ENCODE data around the gene TOPBP1.

TOPBP1 gene

DNA sequence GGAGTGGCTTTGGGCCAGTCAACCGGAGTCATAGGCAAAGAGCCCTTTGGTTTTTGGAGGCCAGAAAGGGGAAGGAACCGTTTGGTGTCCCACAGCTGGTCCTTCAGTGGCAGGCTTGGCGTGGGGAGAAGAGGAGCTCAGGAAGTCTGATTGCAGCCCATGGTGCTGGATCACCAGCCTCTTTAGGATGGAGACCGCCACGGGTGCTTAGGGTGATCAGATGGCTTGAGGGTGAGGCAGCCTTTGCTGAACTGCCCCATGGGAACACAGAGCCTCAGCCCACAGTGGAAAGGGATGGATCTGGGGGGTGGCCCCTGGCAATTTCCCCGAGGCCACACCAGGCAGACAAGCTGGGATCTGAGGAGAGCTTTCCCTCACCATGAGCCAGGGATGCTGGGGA lies 38.6 kb upstream of the TOPBP1 start:
- Histone ChIP-seq H3K36me3 (ENCODE audit: insufficient read depth, low read length) (no peaks in the 10 kb centered on the region), H3K9me3 (ENCODE audit: insufficient read depth, low read length, severe bottlenecking) (no peaks in the 10 kb centered on the region), H3K4me3 (ENCODE audit: low read depth in 1 of 2, low read length in 2 of 2) (no peak overlapping the region), H2AFZ (ENCODE audit: low read depth, low read length) (no peak overlapping the region), H4K20me1 (ENCODE audit: insufficient read depth, low read length) (no peaks in the 10 kb centered on the region), H3K27ac (ENCODE audit: low read length) (no peak overlapping the region), H3K9ac (ENCODE audit: low read depth, low read length) (no peak overlapping the region), H3K4me1 (ENCODE audit: insufficient read depth, low read length) (no peaks in the 10 kb centered on the region), H3K27me3 (ENCODE audit: insufficient read depth, low read length, poor library complexity) (peaks cover 6% of the 10 kb centered on the region), H3K4me2 (ENCODE audit: insufficient read depth, low read length) (no peak overlapping the region), H3K79me2 (ENCODE audit: insufficient read depth, low read length) (no peaks in the 10 kb centered on the region)
- ATAC-seq (ENCODE audit: insufficient read depth, low read depth) (no peak), DNase-seq (no peak)
- TF ChIP-seq, protein P1, sequence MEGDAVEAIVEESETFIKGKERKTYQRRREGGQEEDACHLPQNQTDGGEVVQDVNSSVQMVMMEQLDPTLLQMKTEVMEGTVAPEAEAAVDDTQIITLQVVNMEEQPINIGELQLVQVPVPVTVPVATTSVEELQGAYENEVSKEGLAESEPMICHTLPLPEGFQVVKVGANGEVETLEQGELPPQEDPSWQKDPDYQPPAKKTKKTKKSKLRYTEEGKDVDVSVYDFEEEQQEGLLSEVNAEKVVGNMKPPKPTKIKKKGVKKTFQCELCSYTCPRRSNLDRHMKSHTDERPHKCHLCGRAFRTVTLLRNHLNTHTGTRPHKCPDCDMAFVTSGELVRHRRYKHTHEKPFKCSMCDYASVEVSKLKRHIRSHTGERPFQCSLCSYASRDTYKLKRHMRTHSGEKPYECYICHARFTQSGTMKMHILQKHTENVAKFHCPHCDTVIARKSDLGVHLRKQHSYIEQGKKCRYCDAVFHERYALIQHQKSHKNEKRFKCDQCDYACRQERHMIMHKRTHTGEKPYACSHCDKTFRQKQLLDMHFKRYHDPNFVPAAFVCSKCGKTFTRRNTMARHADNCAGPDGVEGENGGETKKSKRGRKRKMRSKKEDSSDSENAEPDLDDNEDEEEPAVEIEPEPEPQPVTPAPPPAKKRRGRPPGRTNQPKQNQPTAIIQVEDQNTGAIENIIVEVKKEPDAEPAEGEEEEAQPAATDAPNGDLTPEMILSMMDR (IDR thresholded peaks at IDR 0.05; ENCODE audit: borderline replicate concordance, extremely low read depth, low read length, poor library complexity, severe bottlenecking) = no peak
- TF ChIP-seq EZH2 (IDR thresholded peaks at IDR 0.05; ENCODE audit: borderline replicate concordance, low read depth, low read length, severe bottlenecking) = no peak

DNA sequence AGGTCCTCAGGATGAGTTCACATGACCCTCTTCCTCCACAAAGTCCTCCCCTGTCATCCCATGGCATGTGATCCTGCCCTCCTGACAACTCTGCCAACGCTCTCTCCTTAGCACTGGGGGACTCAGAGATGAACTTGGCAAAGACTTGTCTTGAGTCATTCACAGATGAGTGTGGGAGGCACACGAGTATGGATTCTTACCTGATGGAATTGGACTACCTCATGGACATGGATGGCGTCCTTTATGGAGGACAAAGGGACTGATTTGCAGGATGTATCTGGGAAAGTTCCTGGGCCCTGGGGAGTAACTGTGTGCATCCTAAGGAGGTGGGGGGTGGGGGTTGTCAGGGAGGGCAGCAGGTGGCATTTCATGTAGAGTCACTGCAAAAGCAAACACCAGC lies 38.2 kb upstream of the TOPBP1 start:
- Histone ChIP-seq H3K36me3 (ENCODE audit: insufficient read depth, low read length) (no peaks in the 10 kb centered on the region), H3K27ac (ENCODE audit: low read length) (no peak overlapping the region), H2AFZ (ENCODE audit: low read depth, low read length) (no peak overlapping the region), H3K4me2 (ENCODE audit: insufficient read depth, low read length) (no peak overlapping the region), H3K4me1 (ENCODE audit: insufficient read depth, low read length) (no peaks in the 10 kb centered on the region), H3K9ac (ENCODE audit: low read depth, low read length) (no peak overlapping the region), H3K4me3 (ENCODE audit: low read depth in 1 of 2, low read length in 2 of 2) (no peak overlapping the region), H3K27me3 (ENCODE audit: insufficient read depth, low read length, poor library complexity) (peaks cover 6% of the 10 kb centered on the region), H3K79me2 (ENCODE audit: insufficient read depth, low read length) (no peaks in the 10 kb centered on the region), H4K20me1 (ENCODE audit: insufficient read depth, low read length) (no peaks in the 10 kb centered on the region), H3K9me3 (ENCODE audit: insufficient read depth, low read length, severe bottlenecking) (no peaks in the 10 kb centered on the region)
- ATAC-seq (ENCODE audit: insufficient read depth, low read depth) = no peak
- DNase-seq = no peak
- TF ChIP-seq EZH2 (IDR thresholded peaks at IDR 0.05; ENCODE audit: borderline replicate concordance, low read depth, low read length, severe bottlenecking) = no peak
- TF ChIP-seq, protein P1 (IDR thresholded peaks at IDR 0.05; ENCODE audit: borderline replicate concordance, extremely low read depth, low read length, poor library complexity, severe bottlenecking) = no peak

DNA sequence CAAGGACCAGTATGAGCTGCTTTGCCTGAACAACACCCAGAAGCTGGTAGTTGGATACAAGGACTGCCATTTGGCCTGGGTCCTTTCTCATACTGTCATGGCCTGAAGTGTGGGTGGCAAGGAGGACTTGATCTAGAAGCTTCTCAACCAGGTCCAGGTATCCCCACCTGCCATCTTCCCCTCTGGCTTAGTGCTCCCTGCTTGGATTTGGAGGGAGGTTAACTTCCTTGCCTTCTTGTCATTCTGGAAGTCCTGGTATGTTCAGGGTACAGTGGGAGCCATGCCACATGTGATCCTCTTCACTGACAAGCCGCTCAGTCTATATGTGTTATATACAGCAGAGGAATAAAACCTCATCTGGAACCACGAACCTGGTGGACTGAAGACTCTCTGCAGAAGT lies 37.7 kb upstream of the TOPBP1 start:
- no peaks in the 10 kb centered on the region for H3K9me3 ChIP-seq (ENCODE audit: insufficient read depth, low read length, severe bottlenecking)
- TF ChIP-seq, protein P1 (IDR thresholded peaks at IDR 0.05; ENCODE audit: borderline replicate concordance, extremely low read depth, low read length, poor library complexity, severe bottlenecking) = no peak
- no peak for TF ChIP-seq EZH2 (IDR thresholded peaks at IDR 0.05; ENCODE audit: borderline replicate concordance, low read depth, low read length, severe bottlenecking)
- H2AFZ ChIP-seq (ENCODE audit: low read depth, low read length) = no peak overlapping the region
- H3K4me2 ChIP-seq (ENCODE audit: insufficient read depth, low read length) = no peak overlapping the region
- H3K9ac ChIP-seq (ENCODE audit: low read depth, low read length) = no peak overlapping the region
- no peaks in the 10 kb centered on the region for H3K36me3 ChIP-seq (ENCODE audit: insufficient read depth, low read length)
- no peaks in the 10 kb centered on the region for H4K20me1 ChIP-seq (ENCODE audit: insufficient read depth, low read length)
- no peak overlapping the region for H3K27ac ChIP-seq (ENCODE audit: low read length)
- H3K4me1 ChIP-seq (ENCODE audit: insufficient read depth, low read length) = no peaks in the 10 kb centered on the region
- H3K4me3 ChIP-seq (ENCODE audit: low read depth in 1 of 2, low read length in 2 of 2) = no peak overlapping the region
- ATAC-seq (ENCODE audit: insufficient read depth, low read depth) (no peak), DNase-seq (no peak)
- peaks cover 4% of the 10 kb centered on the region for H3K27me3 ChIP-seq (ENCODE audit: insufficient read depth, low read length, poor library complexity)
- no peaks in the 10 kb centered on the region for H3K79me2 ChIP-seq (ENCODE audit: insufficient read depth, low read length)

DNA sequence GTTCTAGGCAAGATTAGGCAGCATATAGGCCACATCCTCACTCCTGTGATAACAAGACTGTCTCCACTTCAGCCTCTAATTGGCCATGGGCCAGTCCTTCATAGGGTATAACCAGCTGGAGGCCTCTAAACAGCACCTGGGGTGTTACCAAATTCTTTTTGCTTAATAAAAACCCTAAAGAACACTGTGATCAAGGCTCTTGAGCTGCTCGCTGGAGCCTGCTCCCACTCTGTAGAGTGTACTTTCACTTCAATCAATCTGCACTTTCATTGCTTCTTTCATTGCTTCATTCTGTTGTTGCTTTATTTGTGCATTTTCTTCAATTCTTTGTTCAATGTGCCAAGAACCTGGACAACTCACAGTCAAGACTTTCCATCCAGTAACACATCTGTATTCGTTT lies 36.2 kb upstream of the TOPBP1 start:
- Histone ChIP-seq H3K4me1 (ENCODE audit: insufficient read depth, low read length) (no peaks in the 10 kb centered on the region), H2AFZ (ENCODE audit: low read depth, low read length) (no peak overlapping the region), H3K36me3 (ENCODE audit: insufficient read depth, low read length) (no peaks in the 10 kb centered on the region), H4K20me1 (ENCODE audit: insufficient read depth, low read length) (no peaks in the 10 kb centered on the region), H3K27me3 (ENCODE audit: insufficient read depth, low read length, poor library complexity) (peaks cover 2% of the 10 kb centered on the region), H3K4me3 (ENCODE audit: low read depth in 1 of 2, low read length in 2 of 2) (no peak overlapping the region), H3K4me2 (ENCODE audit: insufficient read depth, low read length) (no peak overlapping the region), H3K79me2 (ENCODE audit: insufficient read depth, low read length) (no peaks in the 10 kb centered on the region), H3K9me3 (ENCODE audit: insufficient read depth, low read length, severe bottlenecking) (no peaks in the 10 kb centered on the region), H3K9ac (ENCODE audit: low read depth, low read length) (no peak overlapping the region), H3K27ac (ENCODE audit: low read length) (no peak overlapping the region)
- ATAC-seq (ENCODE audit: insufficient read depth, low read depth) (no peak), DNase-seq (no peak)
- TF ChIP-seq, protein P1 (IDR thresholded peaks at IDR 0.05; ENCODE audit: borderline replicate concordance, extremely low read depth, low read length, poor library complexity, severe bottlenecking) = no peak
- TF ChIP-seq EZH2 (IDR thresholded peaks at IDR 0.05; ENCODE audit: borderline replicate concordance, low read depth, low read length, severe bottlenecking) = no peak

All from DND-41 (cell line).